Trophoblast cell (in vitro differentiated cells and primary cell): ENCODE measurements around the gene USP17L19.
A peak's percentile ranks its signal among the peaks of the same experiment; 100 is the strongest.
"Not testable (repeated sequence)": the region's sequence is repeated elsewhere in the genome, so short reads cannot be mapped to it uniquely, and the experiment has no call there.

Source experiments
- DNase-seq, 2 donors: peaks; one replicate each; pipeline ENCODE4 v3.0.0-alpha.2; 2016
- H2AFZ ChIP-seq: 2 replicates; pipeline ENCODE4 v1.6.1; 2013; ENCODE audit warnings: low read length, moderate library complexity, mild to moderate bottlenecking; ENCODE audit not compliant: insufficient read depth, poor library complexity
- H2AK5ac ChIP-seq: 2 replicates; pipeline ENCODE4 v1.6.1; 2013; ENCODE audit warnings: mild to moderate bottlenecking, low read length
- H2BK120ac ChIP-seq: 2 replicates; pipeline ENCODE4 v1.6.1; 2013; ENCODE audit warnings: low read length, mild to moderate bottlenecking, moderate library complexity; ENCODE audit not compliant: insufficient read depth, poor library complexity
- H2BK12ac ChIP-seq: 2 replicates; pipeline ENCODE4 v1.6.1; 2013; ENCODE audit warnings: mild to moderate bottlenecking, low read length, moderate library complexity
- H2BK5ac ChIP-seq: 2 replicates; pipeline ENCODE4 v1.6.1; 2013; ENCODE audit warnings: low read length, low read depth, moderate library complexity, mild to moderate bottlenecking; ENCODE audit not compliant: poor library complexity
- H3K14ac ChIP-seq: 2 replicates; pipeline ENCODE4 v1.6.1; 2013; ENCODE audit warnings: mild to moderate bottlenecking, low read length
- H3K18ac ChIP-seq: 2 replicates; pipeline ENCODE4 v1.6.1; 2013; ENCODE audit warnings: mild to moderate bottlenecking, low read length
- H3K23ac ChIP-seq: 2 replicates; pipeline ENCODE4 v1.6.1; 2013; ENCODE audit warnings: low read length
- H3K27ac ChIP-seq: 2 replicates; pipeline ENCODE4 v1.5.1; 2013; ENCODE audit warnings: low read depth, mild to moderate bottlenecking, inconsistent platforms, low read length, moderate library complexity
- H3K27me3 ChIP-seq: 2 replicates; pipeline ENCODE4 v1.6.1; 2013; ENCODE audit warnings: inconsistent platforms, mild to moderate bottlenecking, low read length, moderate library complexity; ENCODE audit not compliant: insufficient read depth
- H3K36me3 ChIP-seq, 2 experiments: 1 replicate in 1 of 2; 2 replicates in 1 of 2; pipeline ENCODE4 v1.6.1; 2013; ENCODE audit warnings: low read length in 2 of 2, mild to moderate bottlenecking in 2 of 2, moderate library complexity in 1 of 2; ENCODE audit not compliant: insufficient read depth in 2 of 2, control insufficient read depth in 1 of 2
- H3K4ac ChIP-seq: 2 replicates; pipeline ENCODE4 v1.6.1; 2013; ENCODE audit warnings: low read depth, mild to moderate bottlenecking, low read length, moderate library complexity
- H3K4me1 ChIP-seq, 2 experiments: 1 replicate in 1 of 2; 2 replicates in 1 of 2; pipeline ENCODE4 v1.6.1; 2013; ENCODE audit warnings: low read length in 2 of 2, mild to moderate bottlenecking in 2 of 2, moderate library complexity in 1 of 2; ENCODE audit not compliant: insufficient read depth in 2 of 2, control insufficient read depth in 1 of 2
- H3K4me2 ChIP-seq: 2 replicates; pipeline ENCODE4 v1.6.1; 2013; ENCODE audit warnings: inconsistent platforms, mild to moderate bottlenecking, low read length, moderate library complexity
- H3K4me3 ChIP-seq: 2 replicates; pipeline ENCODE4 v1.5.1; 2013; ENCODE audit warnings: mild to moderate bottlenecking, low read depth, low read length, inconsistent platforms
- H3K79me1 ChIP-seq: one replicate; pipeline ENCODE4 v1.6.1; 2013; ENCODE audit warnings: low read length
- H3K79me2 ChIP-seq: 2 replicates; pipeline ENCODE4 v1.6.1; 2013; ENCODE audit warnings: low read length, mild to moderate bottlenecking; ENCODE audit not compliant: control insufficient read depth, insufficient read depth, poor library complexity
- H3K9ac ChIP-seq: 2 replicates; pipeline ENCODE4 v1.6.1; 2013; ENCODE audit warnings: mild to moderate bottlenecking, low read length
- H3K9me3 ChIP-seq: 2 replicates; pipeline ENCODE4 v1.6.1; 2013; ENCODE audit warnings: low read depth, mild to moderate bottlenecking, control low read depth, inconsistent platforms, low read length; ENCODE audit not compliant: insufficient read depth
- H4K12ac ChIP-seq: 2 replicates; pipeline ENCODE4 v1.6.1; 2013; ENCODE audit warnings: low read depth, mild to moderate bottlenecking, low read length, moderate library complexity
- H4K8ac ChIP-seq: 2 replicates; pipeline ENCODE4 v1.6.1; 2013; ENCODE audit warnings: low read depth, mild to moderate bottlenecking, low read length, moderate library complexity
- H4K91ac ChIP-seq: one replicate; pipeline ENCODE4 v1.6.1; 2013; ENCODE audit warnings: low read depth, mild to moderate bottlenecking, low read length, moderate library complexity
- WGBS: extraction: QIAGEN DNeasy Blood & Tissue Kit; methylation state at CpG from one replicate; pipeline ENCODE4 v1.1.7; 2013; ENCODE audit warnings: missing lambda C conversion rate; ENCODE audit not compliant: insufficient read length, insufficient coverage; ENCODE audit errors: extremely low coverage; 5-methylcytosine and 5-hydroxymethylcytosine counted together

The USP17L19 gene

GRCh38 chr4:9238461-9238860 is 14.7 kb upstream of the USP17L19 start:
- H4K12ac ChIP-seq, H3K18ac ChIP-seq, H4K8ac ChIP-seq, H3K9me3 ChIP-seq, H2BK12ac ChIP-seq, H3K4ac ChIP-seq, H3K4me1 ChIP-seq, H3K36me3 ChIP-seq, H3K79me1 ChIP-seq, H3K9ac ChIP-seq, H3K14ac ChIP-seq, H3K23ac ChIP-seq, H3K79me2 ChIP-seq, H3K27ac ChIP-seq, H2BK120ac ChIP-seq, H3K27me3 ChIP-seq, H4K91ac ChIP-seq, H2AFZ ChIP-seq, H3K4me2 ChIP-seq, H2BK5ac ChIP-seq, H2AK5ac ChIP-seq: not testable (repeated sequence)
- DNase-seq, result peak; percentile 0
- WGBS, result 100% methylated on average over 2 of the region's 12 CpGs
- H3K4me3 ChIP-seq, result peak overlapping the region; percentile 21

GRCh38 chr4:9243579-9243978 is 9.6 kb upstream of the USP17L19 start, which contains the start of gene USP17L17:
Gene USP17L17, plus strand, starts transcription at chr4:9243879. Its CDS starts 0 bp downstream, at chr4:9243879.
- not testable (repeated sequence) for H3K79me2 ChIP-seq, H3K27ac ChIP-seq, H3K4me1 ChIP-seq, H2BK5ac ChIP-seq, H3K36me3 ChIP-seq, H3K27me3 ChIP-seq, H3K4me2 ChIP-seq, H3K14ac ChIP-seq, H4K12ac ChIP-seq, H3K18ac ChIP-seq, H3K79me1 ChIP-seq, H4K8ac ChIP-seq, H2BK12ac ChIP-seq, H2AK5ac ChIP-seq, H3K9ac ChIP-seq, H4K91ac ChIP-seq, H3K23ac ChIP-seq, H2BK120ac ChIP-seq, DNase-seq, H2AFZ ChIP-seq, H3K4ac ChIP-seq, H3K4me3 ChIP-seq, H3K9me3 ChIP-seq
- no CpG with 5 or more reads among the region's 14 CpGs for WGBS

DNA sequence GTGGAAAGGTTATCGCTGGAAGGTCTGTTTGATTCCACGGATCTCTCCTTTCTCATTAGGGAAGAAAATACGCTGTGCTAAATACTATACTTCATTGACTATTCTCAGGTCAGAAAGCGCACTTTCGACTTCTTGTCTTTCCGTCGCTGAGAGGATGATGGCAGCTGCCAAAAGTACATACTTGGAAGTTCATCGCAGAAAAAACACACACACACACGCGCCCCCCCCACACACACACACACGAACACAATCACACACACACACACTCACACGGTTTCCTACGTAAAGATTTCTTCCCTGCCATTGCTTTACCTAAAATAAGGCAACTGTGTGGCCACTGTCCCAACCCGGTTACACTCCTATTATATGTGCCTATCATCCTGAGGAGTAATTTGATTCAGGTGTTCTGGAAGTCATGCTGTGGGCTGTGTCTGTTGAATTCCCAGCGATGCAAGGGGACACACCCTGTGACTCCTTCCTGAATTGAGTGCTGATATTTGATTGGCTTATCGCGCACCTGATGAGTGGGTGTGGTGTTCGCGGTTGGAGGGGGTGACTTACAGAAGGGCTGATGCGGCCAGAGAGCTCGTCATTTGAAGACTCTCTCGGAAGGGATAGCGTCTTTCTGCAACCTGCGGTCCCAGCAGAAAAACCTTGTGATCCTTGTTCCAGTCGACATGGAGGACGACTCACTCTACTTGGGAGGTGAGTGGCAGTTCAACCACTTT is 5.1 kb upstream of the USP17L19 start, which contains the start of gene USP17L18:
Gene USP17L18, plus strand, starts transcription at position 678 of the 728 bp plus-strand sequence. Its CDS starts 0 bp downstream, at position 678.
- H2BK12ac ChIP-seq, H3K9me3 ChIP-seq, H2BK5ac ChIP-seq, H3K4me2 ChIP-seq, H3K4me1 ChIP-seq, H3K36me3 ChIP-seq, H3K27ac ChIP-seq, H4K91ac ChIP-seq, H3K23ac ChIP-seq, H3K4ac ChIP-seq, H3K9ac ChIP-seq, H3K79me2 ChIP-seq, H4K8ac ChIP-seq, H2BK120ac ChIP-seq, H2AK5ac ChIP-seq, H3K79me1 ChIP-seq, H3K14ac ChIP-seq, H3K4me3 ChIP-seq, H4K12ac ChIP-seq, H3K18ac ChIP-seq, H2AFZ ChIP-seq, H3K27me3 ChIP-seq: not testable (repeated sequence)
- WGBS, result 100% methylated on average over 3 of the region's 26 CpGs
- peak; percentile 0 to 1 for DNase-seq

GRCh38 chr4:9257824-9258223 is 4.6 kb downstream of the USP17L19 start, which contains the start of gene USP17L20:
Gene USP17L20, plus strand, starts transcription at chr4:9258124. Its CDS starts 0 bp downstream, at chr4:9258124.
- H3K36me3 ChIP-seq, H3K27me3 ChIP-seq, DNase-seq, H2AFZ ChIP-seq, H3K79me2 ChIP-seq, H3K4ac ChIP-seq, H3K9me3 ChIP-seq, H3K4me2 ChIP-seq, H3K14ac ChIP-seq, H3K4me1 ChIP-seq, H3K23ac ChIP-seq, H4K8ac ChIP-seq, H2BK12ac ChIP-seq, H3K18ac ChIP-seq, H4K91ac ChIP-seq, H3K4me3 ChIP-seq, H3K79me1 ChIP-seq, H2BK120ac ChIP-seq, H3K9ac ChIP-seq, H2BK5ac ChIP-seq, H3K27ac ChIP-seq, H2AK5ac ChIP-seq, H4K12ac ChIP-seq: not testable (repeated sequence)
- WGBS, result no CpG with 5 or more reads among the region's 15 CpGs
